ENCODE results near the gene INVS.

INVS gene

GRCh38 chr9:100213730-100214477 lies 114.9 kb downstream of the INVS start:
- H4K20me1 ChIP-seq: no peaks in the 10 kb centered on the region
- no peak for TF ChIP-seq Cebpa-rat (IDR thresholded peaks at IDR 0.05)
- H3K4me3 ChIP-seq: no peak overlapping the region
- H3K36me3 ChIP-seq: peaks cover 11 to 41% (median 22%) of the 10 kb centered on the region in 11 experiments; a peak in 18 of 22 replicates
- no peak overlapping the region for H3K4me2 ChIP-seq
- peaks cover 0 to 11% (median 6%) of the 10 kb centered on the region in 10 experiments; a peak in 7 of 20 replicates for H3K4me1 ChIP-seq
- no peak overlapping the region for H3K9ac ChIP-seq
- no peaks in the 10 kb centered on the region for H3K27me3 ChIP-seq
- H3K9me3 ChIP-seq (replicated peaks in 1 of 11): no peaks in the 10 kb centered on the region
- no peak overlapping the region for H3K27ac ChIP-seq

- no peak overlapping the region for H3K9ac ChIP-seq
- TF ChIP-seq Cebpa-rat (IDR thresholded peaks at IDR 0.05): no peak
- no peak overlapping the region for H3K4me3 ChIP-seq
- H3K4me1 ChIP-seq: peaks cover 0 to 17% (median 3%) of the 10 kb centered on the region in 10 experiments; a peak in 6 of 20 replicates
- H4K20me1 ChIP-seq: no peaks in the 10 kb centered on the region
- peaks cover 11 to 41% (median 22%) of the 10 kb centered on the region in 11 experiments; a peak in 18 of 22 replicates for H3K36me3 ChIP-seq
- no peak overlapping the region for H3K4me2 ChIP-seq
- H3K9me3 ChIP-seq (replicated peaks in 1 of 11): no peaks in the 10 kb centered on the region
- no peaks in the 10 kb centered on the region for H3K27me3 ChIP-seq
- no peak overlapping the region for H3K27ac ChIP-seq
Measured at GRCh38 chr9:100216178-100216787, 117.2 kb downstream of the INVS start.

DNA sequence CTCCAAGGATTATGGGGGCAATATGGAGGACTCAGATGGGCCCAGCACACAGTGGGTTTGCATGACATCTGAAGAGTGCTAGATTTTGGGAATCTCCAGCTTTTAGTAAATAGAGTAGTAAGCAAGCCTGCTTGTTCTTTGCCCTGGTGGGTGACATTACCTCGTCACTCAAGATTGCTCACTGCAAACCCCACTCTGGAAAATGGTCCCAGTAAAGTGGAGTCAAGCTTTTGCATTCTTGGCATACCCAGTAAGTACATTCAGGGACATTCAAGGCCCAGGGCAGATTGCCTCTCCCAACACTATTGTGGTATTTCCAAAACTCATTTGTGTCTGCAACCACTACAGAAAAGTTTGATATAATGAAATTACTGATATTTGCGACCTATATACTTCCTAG lies 118.5 kb downstream of the INVS start:
- no peak overlapping the region for H3K4me3 ChIP-seq
- H3K27me3 ChIP-seq: no peaks in the 10 kb centered on the region
- TF ChIP-seq Cebpa-rat (IDR thresholded peaks at IDR 0.05): no peak
- H3K36me3 ChIP-seq: peaks cover 11 to 41% (median 22%) of the 10 kb centered on the region in 11 experiments; a peak in 18 of 22 replicates
- no peak overlapping the region for H3K4me2 ChIP-seq
- no peaks in the 10 kb centered on the region for H3K9me3 ChIP-seq (replicated peaks in 1 of 11)
- H3K4me1 ChIP-seq: peaks cover 0 to 17% (median 3%) of the 10 kb centered on the region in 10 experiments; a peak in 6 of 20 replicates
- H3K27ac ChIP-seq: no peak overlapping the region
- H4K20me1 ChIP-seq: no peaks in the 10 kb centered on the region
- no peak overlapping the region for H3K9ac ChIP-seq

DNA sequence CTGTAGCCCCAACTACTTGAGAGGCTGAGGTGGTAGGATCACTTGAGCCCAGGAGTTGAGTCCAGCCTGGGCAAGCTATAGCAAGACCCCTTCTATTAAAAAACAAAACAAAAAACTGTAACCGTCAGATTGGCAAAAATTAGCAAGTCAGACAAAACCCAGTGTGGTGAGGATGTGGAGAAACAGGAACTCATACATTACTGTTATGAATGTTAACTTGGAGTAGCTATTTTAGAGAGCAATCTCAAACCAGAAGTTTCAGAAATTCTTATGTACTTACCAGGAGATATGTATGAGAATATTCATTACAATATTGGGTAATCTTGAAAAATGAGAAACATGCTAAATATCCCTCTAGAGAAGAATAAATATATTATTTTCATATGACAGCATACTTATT lies 120.3 kb downstream of the INVS start:
- H3K4me3 ChIP-seq: no peak overlapping the region
- no peak for TF ChIP-seq Cebpa-rat (IDR thresholded peaks at IDR 0.05)
- no peaks in the 10 kb centered on the region for H3K9me3 ChIP-seq (replicated peaks in 1 of 11)
- peaks cover 11 to 39% (median 23%) of the 10 kb centered on the region in 11 experiments; a peak in 18 of 22 replicates for H3K36me3 ChIP-seq
- H3K4me2 ChIP-seq: peak overlapping the region in 5 of 11 experiments; percentile 2 to 66 (median 41); a peak in 5 of 22 replicates
- peaks cover 0 to 17% (median 3%) of the 10 kb centered on the region in 10 experiments; a peak in 6 of 20 replicates for H3K4me1 ChIP-seq
- no peak overlapping the region for H3K9ac ChIP-seq
- H3K27ac ChIP-seq: peak overlapping the region in 3 of 11 experiments; percentile 7 to 32 (median 22); a peak in 3 of 22 replicates
- H4K20me1 ChIP-seq: no peaks in the 10 kb centered on the region
- H3K27me3 ChIP-seq: no peaks in the 10 kb centered on the region

GRCh38 chr9:100220936-100221335 lies 121.9 kb downstream of the INVS start:
- H3K4me2 ChIP-seq: no peak overlapping the region
- no peak for TF ChIP-seq Cebpa-rat (IDR thresholded peaks at IDR 0.05)
- no peak overlapping the region for H3K4me3 ChIP-seq
- no peak overlapping the region for H3K9ac ChIP-seq
- no peaks in the 10 kb centered on the region for H4K20me1 ChIP-seq
- peaks cover 0 to 17% (median 3%) of the 10 kb centered on the region in 10 experiments; a peak in 6 of 20 replicates for H3K4me1 ChIP-seq
- no peaks in the 10 kb centered on the region for H3K9me3 ChIP-seq (replicated peaks in 1 of 11)
- peaks cover under 1 to 24% (median 11%) of the 10 kb centered on the region in 11 experiments; a peak in 20 of 22 replicates for H3K36me3 ChIP-seq
- no peak overlapping the region for H3K27ac ChIP-seq
- H3K27me3 ChIP-seq: no peaks in the 10 kb centered on the region

DNA sequence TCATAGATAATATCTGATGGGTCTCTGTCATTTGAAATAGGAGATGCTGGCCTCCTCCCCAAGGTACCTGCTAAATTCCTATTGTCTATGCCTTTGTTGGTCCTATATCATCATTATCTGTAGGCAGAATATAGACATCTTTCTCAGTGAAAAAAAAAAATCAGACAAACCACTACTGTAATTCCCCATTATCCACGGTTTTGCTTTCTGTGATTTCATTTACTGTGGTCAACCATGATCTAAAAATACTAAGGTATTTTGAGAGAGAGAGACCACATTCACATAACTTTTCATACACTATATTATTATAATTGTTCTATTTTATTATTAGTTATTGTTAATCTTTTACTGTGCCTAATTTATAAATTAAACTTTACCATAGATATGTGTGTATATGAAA lies 122.5 kb downstream of the INVS start:
- no peak for TF ChIP-seq Cebpa-rat (IDR thresholded peaks at IDR 0.05)
- Histone ChIP-seq H3K36me3 (peaks cover 7 to 24% (median 12%) of the 10 kb centered on the region in 11 experiments; a peak in 20 of 22 replicates), H3K27ac (no peak overlapping the region), H3K9me3 (replicated peaks in 1 of 11) (no peaks in the 10 kb centered on the region), H3K4me3 (no peak overlapping the region), H3K27me3 (no peaks in the 10 kb centered on the region), H4K20me1 (no peaks in the 10 kb centered on the region), H3K4me2 (no peak overlapping the region), H3K9ac (no peak overlapping the region), H3K4me1 (peaks cover 0 to 17% (median 3%) of the 10 kb centered on the region in 10 experiments; a peak in 6 of 20 replicates)

DNA sequence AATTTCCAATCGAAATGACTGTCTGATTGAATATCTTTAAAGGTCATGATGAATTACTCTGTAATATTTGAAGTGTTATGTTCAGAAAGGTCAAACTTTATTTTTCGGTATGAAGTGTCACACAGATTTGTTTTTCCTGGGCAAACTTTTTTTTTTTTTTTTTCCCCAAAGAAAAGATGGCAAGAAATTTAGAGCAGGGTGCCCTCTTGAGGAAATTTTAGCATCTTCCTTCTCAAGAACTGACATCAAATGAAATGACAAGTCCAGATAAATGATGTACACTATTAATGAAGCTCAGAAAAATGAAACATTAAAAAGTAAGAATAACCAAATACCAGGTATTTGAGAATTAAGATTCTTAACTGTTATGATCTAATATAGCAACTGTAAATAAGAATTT lies 123.6 kb downstream of the INVS start:
- Histone ChIP-seq H3K36me3 (peaks cover 13 to 27% (median 19%) of the 10 kb centered on the region in 11 experiments; a peak in 21 of 22 replicates), H4K20me1 (no peaks in the 10 kb centered on the region), H3K4me2 (no peak overlapping the region), H3K9me3 (replicated peaks in 1 of 11) (no peaks in the 10 kb centered on the region), H3K27me3 (no peaks in the 10 kb centered on the region), H3K9ac (no peak overlapping the region), H3K4me3 (no peak overlapping the region), H3K4me1 (peaks cover 0 to 17% (median 3%) of the 10 kb centered on the region in 10 experiments; a peak in 6 of 20 replicates), H3K27ac (no peak overlapping the region)
- no peak for TF ChIP-seq Cebpa-rat (IDR thresholded peaks at IDR 0.05)

DNA sequence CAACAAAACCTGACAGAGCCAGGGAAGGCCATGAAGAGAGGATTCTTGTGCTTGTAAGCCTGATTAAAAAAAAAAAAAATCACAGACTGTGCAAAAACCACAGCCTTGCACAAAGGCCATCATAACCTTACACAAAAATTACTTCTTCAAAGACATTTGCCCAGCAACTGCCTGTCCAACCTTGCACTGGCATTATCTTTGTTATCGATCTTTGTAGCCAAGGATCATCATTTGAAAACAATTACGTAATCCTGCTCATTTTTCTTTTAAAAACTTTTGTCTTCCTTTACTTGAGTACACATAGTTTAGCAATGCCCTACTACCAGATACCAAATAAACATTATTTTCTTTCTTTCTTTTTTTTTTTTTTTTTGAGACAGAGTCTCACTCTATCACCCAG lies 128.6 kb downstream of the INVS start:
- no peak overlapping the region for H3K9ac ChIP-seq
- H3K9me3 ChIP-seq (replicated peaks in 1 of 11): peaks cover 5 to 12% (median 9%) of the 10 kb centered on the region in 11 experiments
- no peaks in the 10 kb centered on the region for H3K27me3 ChIP-seq
- no peak overlapping the region for H3K4me3 ChIP-seq
- no peak for TF ChIP-seq Cebpa-rat (IDR thresholded peaks at IDR 0.05)
- no peaks in the 10 kb centered on the region for H3K4me1 ChIP-seq
- no peaks in the 10 kb centered on the region for H4K20me1 ChIP-seq
- no peak overlapping the region for H3K27ac ChIP-seq
- peaks cover 22 to 70% (median 49%) of the 10 kb centered on the region in 11 experiments; a peak in 21 of 22 replicates for H3K36me3 ChIP-seq
- no peak overlapping the region for H3K4me2 ChIP-seq

DNA sequence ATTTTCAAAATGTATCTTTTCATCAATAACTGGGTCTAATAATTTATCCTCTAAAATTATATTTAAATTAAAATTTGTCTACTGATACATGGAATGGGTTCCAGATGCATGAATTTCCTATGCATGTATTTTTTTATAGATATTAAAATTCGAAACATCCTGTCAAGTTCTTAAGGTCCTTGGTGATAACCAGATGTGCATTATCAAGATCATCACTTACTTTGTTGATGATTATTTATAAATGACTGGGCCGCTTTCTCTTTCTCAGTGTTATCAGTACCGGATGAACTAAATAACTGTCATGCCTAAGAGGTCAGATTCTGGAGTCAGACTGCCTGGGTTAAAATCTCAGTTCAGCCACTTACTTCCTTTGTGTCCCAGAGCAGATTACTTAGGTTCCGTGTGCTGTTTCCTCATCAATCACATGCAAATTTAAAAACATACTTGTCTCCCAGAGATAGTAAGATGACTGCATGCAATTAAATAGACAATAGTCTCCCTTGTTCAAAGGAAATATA lies 129.4 kb downstream of the INVS start:
- H3K36me3 ChIP-seq: peaks cover 23 to 76% (median 55%) of the 10 kb centered on the region in 11 experiments; a peak in 21 of 22 replicates
- no peak for TF ChIP-seq Cebpa-rat (IDR thresholded peaks at IDR 0.05)
- H3K9ac ChIP-seq: no peak overlapping the region
- no peak overlapping the region for H3K4me3 ChIP-seq
- no peaks in the 10 kb centered on the region for H3K4me1 ChIP-seq
- H3K27ac ChIP-seq: no peak overlapping the region
- no peaks in the 10 kb centered on the region for H4K20me1 ChIP-seq
- H3K4me2 ChIP-seq: no peak overlapping the region
- no peaks in the 10 kb centered on the region for H3K27me3 ChIP-seq
- H3K9me3 ChIP-seq (replicated peaks in 1 of 11): peaks cover 13 to 19% (median 15%) of the 10 kb centered on the region in 11 experiments

All from BLaER1 treated with 17β-estradiol and CSF1 and Interleukin-3, amounts not matched to agents 10 nM and 100 nM (cell line).